Kidney tubule cell (primary cell): Measurements from ENCODE around the gene ASPG.

Experiments
- DNase-seq: peaks from one replicate; pipeline ENCODE4 v3.0.0-alpha.2; 2018; ENCODE audit warnings: low spot score

Gene ASPG

DNA sequence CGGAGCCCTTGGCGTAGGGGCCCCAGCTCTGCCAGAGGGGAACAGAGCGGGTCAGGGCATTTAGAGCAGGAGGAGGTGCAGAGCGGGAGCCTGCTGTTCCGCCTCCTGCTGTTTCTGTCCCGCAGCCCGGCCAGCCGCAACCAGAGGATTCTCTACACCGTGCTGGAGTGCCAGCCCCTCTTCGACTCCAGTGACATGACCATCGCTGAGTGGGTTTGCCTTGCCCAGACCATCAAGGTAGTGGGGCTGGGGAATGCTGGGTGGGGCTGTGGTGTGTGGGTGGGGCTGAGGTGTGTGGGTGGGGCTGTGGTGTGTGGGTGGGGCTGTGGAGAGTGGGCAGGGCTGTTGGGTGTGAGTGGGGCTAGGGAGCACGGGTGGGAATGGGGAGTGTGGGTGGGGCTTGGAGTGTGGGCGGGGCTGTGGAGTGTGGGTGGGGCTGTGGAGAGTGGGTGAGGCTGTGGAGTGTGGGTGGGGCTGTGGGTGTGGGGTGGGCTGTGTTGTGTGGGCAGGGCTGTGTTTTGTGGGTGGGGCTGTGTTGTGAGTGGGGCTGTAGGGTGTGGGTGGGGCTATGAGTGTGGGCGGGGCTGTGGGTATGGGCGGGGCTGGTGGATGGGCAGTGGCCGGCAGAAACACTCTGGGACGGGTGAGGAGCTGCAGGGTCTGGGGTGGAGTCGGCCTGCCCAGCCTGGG, 8.0 kb downstream of the ASPG start:
- no peak for DNase-seq

DNA sequence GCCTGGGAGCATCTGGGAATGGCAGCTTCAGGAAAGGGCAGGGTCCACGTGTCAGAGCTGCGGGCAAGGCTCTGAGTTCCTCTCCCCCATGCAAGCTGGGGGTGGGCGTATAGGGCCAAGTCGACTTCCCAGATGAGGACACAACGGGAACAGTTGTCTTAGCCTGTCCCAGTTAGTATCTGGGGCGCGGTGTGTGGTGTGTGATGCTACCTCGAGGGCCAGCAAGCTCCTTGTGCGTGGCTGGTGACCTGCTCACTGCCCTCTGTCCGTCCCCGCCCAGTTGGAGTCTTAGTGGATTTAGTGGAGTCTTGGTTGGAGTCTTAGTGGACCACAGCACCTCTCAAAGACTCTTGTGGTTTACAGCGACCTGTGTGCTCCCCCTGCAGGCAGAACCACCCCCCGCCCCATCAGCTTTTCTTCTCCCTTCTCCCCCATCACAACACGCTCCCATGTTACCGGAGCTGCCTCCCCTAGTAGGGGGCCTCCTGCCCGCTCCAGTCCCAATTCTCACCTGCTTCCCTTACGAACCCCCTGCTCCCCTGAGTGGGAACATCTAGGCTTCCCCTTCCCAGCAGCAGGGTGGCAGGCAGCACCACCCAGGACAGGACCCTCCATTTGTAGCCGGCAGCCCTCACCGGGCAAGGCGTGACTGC, 8.7 kb downstream of the ASPG start:
- no peak for DNase-seq

DNA sequence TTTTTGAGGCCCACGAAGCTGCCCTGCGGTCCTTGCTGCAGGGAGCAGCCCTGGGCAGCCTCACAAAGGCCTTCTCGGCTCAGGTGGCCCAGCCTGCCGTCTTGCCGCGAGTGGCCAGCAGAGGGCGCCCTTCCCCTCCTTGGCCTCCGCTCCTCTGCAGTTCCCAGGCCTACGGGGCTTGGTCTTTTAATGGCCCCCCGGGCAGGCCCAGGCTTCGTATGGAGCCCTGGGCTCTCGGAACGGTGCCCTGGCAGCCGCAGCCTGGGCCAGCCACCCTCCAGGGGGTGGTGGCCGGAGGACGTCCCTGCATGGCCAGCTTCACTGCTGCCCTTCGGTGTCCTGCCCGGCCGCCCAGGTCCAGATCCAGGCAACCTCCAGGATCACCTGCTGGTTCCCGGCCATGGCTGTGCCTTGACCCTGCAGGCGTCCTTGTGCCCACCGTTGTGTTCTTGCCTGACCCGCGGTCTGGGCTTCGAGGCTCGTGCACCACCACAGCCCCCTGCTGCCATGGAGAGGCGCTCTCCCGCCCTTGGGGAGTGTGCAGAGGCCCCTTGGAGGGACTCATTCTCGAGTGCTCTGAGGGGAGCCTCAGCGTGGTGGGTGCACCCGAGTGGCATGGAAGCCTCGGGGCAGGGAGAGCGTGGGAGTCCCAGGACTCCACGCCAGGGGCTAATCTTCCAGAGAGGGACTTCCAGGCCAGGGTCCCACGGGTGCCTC, 9.4 kb downstream of the ASPG start:
- DNase-seq = peak; percentile 54

DNA sequence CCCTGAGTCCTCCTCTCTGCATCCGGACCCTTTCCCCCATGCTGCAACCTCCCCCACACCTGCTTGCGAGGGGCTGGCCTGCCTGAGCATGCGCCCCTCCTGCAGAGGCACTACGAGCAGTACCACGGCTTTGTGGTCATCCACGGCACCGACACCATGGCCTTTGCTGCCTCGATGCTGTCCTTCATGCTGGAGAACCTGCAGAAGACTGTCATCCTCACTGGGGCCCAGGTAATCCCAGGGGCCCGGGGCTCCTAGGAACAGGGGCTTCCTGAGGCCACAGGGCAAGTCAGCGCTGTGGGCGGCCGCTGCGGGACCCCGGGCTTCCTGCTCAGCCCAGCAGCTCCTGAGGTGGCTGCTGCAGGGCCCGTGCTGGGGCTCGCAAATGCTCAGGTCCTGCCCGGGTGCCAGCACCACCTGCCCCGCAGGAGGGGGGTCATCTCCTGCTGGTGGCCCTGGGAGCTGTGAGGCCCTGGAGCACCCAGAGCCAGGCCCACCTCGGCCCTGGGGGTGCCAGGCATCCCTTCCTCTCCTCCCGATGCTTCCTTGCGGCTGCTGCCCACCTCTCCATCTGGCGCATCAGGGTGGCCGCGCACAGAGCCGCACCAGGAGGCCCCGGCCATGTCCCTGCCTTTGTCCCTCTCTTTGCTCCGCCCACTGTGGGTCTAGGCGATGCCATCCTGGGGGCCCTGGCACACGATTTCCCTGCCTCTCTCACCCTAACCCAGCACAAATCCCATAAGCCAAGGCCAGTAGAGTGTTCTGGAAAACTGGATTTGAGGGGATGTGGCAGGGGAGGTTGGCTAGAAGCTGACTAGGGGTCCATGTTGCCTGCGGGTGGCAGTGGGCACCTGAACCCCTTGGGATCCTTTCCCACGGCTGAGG, 10.2 kb downstream of the ASPG start:
- no peak for DNase-seq

DNA sequence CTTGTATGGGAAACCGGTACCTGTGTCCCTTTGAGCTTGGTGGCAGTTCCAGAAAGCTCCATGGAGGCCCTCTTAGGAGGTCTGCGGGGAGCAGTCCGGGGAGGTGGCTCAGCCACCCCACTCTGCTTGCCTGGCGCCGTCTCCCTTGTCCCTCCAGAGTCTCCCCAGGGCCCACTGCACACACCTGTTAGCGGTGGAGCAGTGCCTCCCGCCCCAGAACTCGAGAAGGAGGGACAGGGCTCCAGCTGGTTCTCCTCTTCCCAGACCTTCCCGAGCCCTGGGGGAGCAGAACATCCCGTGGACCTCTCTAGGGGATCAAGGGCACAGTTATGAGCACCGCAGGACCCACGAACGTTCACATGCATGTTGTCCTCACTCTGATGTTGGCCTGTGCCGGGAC, 10.8 kb downstream of the ASPG start:
- no peak for DNase-seq

DNA sequence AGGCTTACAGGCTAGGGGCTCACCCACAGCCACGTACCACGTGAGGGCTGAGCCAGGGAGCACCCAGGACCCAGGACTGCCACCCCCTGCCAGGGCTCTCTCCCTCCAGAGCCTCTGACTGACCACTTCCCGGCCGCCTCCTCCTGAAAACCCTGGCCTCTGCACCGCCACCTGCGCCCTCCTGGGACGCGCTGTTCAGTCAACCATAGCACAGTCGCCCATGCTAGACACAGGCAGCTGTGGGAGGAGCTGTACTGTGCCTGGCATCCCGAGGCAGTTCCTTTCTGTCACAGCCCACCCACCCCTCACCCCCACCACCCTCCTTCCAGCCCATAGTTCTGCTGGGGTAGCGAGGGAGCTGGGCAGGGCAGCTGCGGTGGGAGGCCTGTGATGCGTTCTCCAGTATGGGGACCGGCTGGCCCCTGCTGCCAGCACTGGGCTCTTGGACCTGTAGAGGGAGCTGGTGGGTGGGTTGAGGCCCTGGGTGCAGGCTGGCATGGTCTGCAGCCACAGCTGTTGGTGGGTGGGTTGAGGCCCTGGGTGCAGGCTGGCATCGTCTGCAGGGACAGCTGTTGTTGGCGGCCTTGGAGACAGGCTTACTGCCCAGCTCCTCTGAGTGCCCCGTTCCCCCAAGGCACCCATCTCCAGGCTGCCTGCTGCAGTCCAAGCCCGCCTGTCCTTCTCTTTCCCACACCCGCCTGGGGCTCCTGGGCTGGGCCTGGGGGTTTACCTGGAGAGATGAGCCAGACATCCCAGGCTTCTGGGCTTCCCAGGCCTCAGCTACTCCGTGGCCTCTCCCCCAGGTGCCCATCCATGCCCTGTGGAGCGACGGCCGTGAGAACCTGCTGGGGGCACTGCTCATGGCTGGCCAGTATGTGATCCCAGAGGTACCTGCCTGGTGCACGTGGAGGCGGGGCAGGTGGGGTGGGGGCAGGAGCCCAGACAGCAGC, 11.5 kb downstream of the ASPG start:
- DNase-seq = no peak

DNA sequence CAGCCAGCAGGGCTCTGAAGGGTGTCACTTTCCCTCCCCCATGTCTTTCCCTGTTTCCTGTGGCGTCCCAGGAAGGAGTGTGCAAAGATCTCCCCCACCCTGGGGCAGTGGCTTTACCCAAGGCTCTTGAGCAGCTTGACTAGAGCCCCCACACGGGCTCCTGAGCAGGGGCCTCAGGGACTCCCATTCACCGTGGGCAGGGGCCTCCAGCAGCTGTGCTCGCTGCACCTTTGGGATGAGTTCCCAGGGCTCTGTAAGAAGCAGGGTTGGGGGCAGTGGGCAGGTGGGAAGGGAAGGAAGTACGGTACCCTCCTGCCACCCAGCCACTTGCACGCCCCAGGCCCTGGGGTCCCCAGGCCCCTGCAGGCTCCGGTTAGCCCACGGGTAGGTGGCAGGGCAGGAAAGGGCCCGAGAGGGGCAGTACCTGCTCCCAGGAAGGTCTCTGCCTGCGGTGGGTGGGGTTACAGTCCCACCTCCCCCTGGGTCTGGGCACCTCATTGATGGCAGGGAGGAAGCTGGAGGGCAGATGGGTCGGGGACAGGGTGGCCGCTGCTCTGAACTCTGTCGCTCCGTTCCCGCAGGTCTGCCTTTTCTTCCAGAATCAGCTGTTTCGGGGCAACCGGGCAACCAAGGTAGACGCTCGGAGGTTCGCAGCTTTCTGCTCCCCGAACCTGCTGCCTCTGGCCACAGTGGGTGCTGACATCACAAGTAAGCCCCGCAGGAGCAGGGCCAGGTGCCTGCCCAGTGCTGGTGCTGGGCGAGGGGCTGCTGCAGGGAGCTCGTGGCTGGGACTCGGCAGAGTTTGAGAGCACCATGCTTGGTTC, 13.0 kb downstream of the ASPG start:
- no peak for DNase-seq

DNA sequence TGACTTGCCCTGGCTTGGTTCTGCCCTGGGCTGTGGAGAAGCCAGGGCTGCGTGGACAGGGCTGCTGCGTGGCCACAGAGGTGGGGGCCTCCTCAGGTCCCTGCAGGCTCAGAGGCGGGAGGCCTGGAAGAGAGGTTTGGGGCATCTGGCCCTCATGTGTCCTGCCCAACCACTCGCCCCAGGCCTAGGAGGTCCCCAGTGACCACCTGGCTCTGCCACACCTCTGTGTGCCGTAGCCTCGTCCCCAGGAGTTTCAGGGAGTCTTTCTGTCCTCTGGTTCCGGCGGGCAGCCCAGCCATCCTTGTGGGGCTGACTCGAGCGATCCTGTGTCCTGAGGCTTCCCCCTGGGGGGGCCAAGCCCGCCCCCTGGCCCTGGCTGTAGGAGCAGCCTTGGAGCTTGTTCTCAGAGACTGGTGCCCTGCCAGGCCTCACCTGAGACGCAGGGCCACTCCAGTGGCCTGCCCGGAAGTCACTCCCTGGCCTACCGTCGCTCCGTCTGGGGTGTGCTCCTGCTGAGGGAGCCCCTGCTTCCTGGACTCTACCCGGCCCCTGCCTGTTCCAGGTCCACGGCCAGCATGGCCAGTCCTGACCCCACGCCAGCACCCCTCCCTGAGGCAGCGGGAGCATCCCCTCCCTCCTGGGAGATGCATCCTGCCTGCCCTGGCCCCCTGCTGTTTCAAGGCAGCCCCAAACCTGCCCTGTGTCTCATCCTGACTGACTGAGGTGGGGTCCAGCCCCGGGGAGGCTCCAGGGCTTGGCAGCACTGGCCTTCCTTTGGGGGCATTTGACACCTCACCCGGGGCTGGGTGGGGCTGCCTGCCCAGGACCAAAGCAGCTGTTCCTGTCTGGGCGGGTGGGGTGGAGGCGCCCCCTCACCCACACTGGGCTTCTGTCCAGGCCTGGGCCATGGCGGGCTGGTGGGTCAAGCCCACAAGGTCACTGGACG, 13.9 kb downstream of the ASPG start:
- no peak for DNase-seq

DNA sequence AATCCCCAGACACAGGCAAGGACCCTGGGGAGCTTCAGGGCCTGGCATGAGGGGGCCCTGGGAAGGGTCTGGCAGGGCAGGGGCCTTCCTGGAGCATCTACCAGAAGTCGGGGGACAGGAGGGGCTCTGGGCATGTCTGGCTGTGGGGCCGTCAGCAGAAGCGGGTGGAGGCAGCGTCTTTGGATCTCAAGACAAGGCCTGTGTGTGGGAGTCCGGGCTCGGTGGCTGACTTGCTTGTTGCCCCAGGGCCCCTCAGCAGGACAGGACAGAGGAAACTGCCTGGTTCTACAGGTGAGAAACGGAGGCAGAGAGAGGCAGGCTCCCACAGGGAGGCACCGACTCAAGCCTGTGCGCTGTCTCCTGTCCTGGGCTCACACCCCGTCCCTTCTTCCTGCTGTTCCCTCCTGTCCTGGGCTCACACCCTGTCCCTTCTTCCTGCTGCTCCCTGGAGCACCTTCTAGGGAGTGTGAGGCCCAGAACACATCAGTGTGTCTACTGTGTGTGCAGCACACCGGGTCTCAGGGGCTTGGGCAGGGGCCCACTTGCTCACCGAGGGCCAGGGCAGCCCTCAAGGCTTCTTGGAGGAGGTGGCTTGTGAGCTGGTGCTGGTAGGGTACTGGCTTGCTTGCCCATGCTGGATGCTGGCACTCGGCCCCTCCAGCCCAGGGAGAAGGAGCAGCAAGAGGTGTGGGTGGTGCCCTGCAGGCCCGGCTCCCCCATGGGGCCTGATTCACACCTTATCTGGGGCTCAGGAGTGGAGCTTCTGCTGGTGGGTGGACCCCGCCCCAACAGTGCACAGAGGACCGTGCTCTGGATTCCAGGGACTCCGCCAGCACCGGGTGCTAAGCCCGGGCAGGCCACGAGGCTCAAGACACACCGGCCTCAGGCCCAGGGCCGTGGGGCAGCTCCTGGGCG, 14.9 kb downstream of the ASPG start:
- no peak for DNase-seq

DNA sequence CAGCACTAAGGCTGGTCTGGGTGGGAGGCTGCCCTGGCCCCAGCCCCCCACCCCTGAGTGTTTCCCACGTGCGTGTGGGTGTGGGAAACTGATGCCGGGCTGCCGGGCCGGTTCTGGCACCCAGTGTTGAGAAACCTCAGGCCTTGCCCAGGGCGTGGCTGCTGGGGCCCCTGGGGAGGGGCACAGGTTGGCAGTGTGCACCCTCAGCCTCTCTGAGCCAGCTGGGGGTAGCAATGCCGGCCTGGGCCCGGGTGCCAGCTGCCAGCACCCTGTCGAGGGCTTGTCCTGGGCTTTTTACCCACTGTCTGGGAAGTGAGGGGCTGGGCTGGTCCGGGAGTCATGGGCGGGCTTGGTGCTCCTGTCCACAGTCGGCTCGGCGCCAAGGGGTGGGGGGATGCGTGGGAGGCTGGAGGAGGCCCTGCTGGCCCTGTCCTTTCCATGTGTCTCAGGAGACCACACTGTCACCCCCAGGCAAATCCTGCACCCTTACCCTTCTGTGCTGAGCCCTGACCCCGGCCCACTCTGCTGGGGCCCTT, 15.7 kb downstream of the ASPG start:
- no peak for DNase-seq

DNA sequence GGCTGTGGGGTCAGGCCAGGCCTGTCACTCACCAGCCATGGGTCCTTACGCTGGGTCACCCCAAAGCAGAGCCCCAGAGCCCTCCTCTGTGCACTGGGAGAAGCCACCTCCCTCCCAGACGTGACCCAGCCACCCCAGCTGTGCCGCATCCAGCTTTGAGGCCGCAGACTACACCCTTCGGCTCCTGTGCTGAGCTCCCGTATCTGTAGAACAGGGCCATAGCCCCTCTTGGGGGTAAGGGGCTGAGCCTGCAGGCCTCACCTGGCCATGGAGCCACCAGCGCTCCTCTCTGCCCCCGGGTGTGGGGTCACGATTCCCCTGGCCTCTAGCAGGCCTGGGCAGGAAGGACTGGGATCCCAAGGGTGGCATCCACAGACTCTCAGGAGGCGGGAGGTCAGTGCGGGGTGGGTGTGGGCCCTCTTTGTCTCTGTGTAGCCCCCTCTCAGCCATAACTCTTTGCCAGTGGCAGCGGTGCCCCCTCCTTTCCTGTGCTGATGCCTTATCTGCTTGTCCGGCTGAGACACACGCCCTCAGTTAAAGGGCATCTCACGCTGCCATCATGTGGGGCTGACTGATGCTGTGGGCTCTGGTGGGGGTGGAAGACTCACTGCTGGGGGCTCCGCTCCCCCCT, 16.3 kb downstream of the ASPG start:
- DNase-seq = no peak

DNA sequence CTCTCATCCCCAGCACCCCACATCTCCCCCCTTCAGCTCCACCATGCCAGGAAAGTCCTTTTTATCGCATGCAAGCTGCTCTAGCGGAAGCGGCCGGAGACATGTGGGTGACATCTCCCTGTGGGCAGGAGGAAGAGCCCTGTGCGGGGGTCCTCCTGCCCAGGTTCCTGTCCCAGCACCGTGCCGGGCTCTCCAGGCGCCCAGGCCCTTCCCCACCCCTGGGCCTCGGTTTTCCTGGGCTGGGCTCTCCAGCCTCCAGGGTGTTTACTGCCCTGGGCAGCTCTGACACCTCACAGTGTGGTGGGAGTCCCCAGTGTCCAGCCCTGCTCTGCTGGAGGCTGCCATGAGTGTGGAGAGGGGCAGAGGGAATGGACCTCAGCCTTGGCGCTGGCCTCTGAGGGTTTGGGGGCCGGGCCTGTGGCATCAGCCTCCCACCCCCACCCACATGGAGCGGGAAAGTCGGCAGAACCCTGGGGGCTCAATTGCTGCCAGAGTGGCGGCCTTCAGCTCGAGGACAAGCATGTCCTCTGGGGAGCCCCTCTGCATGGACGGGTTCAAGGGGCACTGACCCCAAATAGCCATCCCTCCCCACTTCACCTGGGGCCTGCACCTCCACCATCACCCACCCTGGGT, 16.9 kb downstream of the ASPG start:
- DNase-seq = no peak

DNA sequence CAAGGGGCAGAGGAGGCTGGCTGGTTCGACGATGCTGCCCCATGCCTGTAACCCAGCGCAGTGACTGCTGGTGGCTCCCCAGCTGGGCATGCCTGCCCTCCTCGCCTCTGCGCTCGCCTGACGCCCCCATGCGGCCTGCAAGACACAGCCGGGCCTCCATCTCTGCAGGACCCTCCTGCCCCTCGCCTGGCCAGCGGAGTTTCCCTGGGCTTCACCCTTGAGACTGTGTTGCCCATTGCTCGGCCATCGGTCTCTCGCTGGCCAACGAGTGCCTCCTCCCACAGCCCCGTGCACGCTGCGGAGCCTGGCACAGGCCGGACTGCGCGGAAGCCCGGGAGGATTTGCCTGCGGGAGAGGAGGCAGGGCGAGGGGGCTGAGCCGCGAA, 17.6 kb downstream of the ASPG start:
- no peak for DNase-seq

DNA sequence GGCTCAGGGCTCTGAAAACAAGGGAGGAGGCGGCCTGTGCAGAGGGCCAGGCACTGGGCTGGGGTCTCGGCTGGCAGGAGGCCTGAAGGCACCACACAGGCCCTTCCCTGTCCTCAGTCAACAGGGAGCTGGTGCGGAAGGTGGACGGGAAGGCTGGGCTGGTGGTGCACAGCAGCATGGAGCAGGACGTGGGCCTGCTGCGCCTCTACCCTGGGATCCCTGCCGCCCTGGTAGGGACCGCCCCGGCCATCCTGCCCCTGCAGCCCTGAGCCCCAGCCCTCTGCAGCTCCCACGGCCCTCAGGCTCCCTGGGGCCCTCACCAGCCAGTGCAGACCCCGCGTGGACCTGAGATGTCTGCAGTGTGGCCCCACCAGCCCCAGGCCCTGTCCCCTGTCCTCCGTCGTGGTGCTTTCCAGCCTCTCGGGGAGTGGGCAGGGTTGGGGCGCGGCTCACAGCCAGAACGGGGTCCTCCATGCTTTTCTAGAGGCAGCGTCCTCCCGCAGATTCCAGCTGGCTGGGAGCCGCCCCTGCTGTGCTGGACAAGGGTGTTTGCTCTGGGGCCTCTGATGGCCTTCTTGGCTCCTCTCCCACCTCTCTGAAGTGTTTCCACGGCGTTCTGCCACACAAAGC, 18.1 kb downstream of the ASPG start:
- DNase-seq = no peak

DNA sequence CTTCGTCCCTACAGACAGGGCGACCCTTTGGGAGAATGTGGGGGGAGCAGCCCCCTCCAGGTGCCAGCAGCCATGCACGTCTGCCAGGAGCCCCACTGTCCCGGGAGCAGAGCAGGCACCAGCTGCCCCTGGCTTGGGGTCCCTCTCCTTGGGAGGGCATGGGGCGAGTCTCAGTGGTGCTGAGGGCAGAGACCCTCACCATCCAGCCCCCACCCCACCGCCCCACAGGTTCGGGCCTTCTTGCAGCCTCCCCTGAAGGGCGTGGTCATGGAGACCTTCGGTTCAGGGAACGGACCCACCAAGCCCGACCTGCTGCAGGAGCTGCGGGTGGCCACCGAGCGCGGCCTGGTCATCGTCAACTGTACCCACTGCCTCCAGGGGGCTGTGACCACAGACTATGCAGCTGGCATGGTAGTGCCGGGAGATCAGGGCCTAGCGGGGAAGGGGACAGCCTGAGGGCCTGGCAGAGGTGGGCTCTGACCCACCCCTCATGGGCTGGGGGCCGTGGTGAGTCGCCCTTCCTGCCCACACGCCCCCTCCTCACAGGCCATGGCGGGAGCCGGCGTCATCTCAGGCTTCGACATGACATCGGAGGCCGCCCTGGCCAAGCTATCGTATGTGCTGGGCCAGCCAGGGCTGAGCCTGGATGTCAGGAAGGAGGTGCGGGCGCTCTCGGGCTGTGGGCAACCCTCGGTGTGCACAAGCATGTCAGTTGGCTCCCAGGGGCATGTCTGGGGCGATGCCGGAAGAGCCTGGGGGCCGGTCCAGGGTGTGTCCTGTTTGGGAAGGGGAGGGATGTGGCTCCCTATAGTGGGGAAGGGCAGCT, 18.8 kb downstream of the ASPG start:
- DNase-seq = no peak
